RWPE2 (cell line): ENCODE results near the gene CARD11.

Experiments used
- ATAC-seq: fragments of 200-7000 bp; cut with Tn5 transposase; 3 replicates; pipeline ENCODE4 v1.9.1; 2021; ENCODE audit warnings: low read depth
- DNase-seq: peaks from one replicate; pipeline ENCODE4 v3.0.0-alpha.2; 2020; ENCODE audit warnings: low spot score
- H3K27ac ChIP-seq: fragments of 450-650 bp; 2 replicates; pipeline ENCODE4 v1.5.1; 2017; ENCODE audit warnings: mild to moderate bottlenecking; ENCODE audit not compliant: poor library complexity, severe bottlenecking
- H3K27me3 ChIP-seq: fragments of 250-450 bp; sonication (Bioruptor Pico); 2 replicates; pipeline ENCODE4 v1.5.1; 2021; ENCODE audit warnings: mild to moderate bottlenecking, moderate library complexity; ENCODE audit not compliant: insufficient read depth, poor library complexity, severe bottlenecking
- H3K36me3 ChIP-seq: fragments of 250-450 bp; sonication (Bioruptor Pico); 2 replicates; pipeline ENCODE4 v1.5.1; 2020; ENCODE audit warnings: low read depth, mild to moderate bottlenecking, moderate library complexity
- H3K4me1 ChIP-seq: fragments of 250-450 bp; sonication (Bioruptor Pico); 2 replicates; pipeline ENCODE4 v1.5.1; 2021; ENCODE audit warnings: mild to moderate bottlenecking, moderate library complexity; ENCODE audit not compliant: insufficient read depth, poor library complexity, severe bottlenecking
- H3K4me3 ChIP-seq: fragments of 250-450 bp; sonication (Bioruptor Pico); 2 replicates; pipeline ENCODE4 v1.5.1; 2021; ENCODE audit warnings: mild to moderate bottlenecking, moderate library complexity; ENCODE audit not compliant: severe bottlenecking
- H3K9me3 ChIP-seq: fragments of 250-450 bp; sonication (Bioruptor Pico); 2 replicates; pipeline ENCODE4 v1.5.1; 2021; ENCODE audit warnings: mild to moderate bottlenecking, moderate library complexity; ENCODE audit not compliant: severe bottlenecking
- CTCF ChIP-seq: fragments of 450-650 bp; IDR thresholded peaks from one replicate; pipeline ENCODE4 v1.5.1; 2017; ENCODE audit warnings: mild to moderate bottlenecking, moderate library complexity; ENCODE audit not compliant: poor library complexity, severe bottlenecking

The CARD11 gene

GRCh38 chr7:2934211-2934731, 109.4 kb downstream of the CARD11 start:
- TF ChIP-seq CTCF: peak; percentile 43
- ATAC-seq (peak; percentile 93), DNase-seq (peak; percentile 79)
- H3K27me3 ChIP-seq: no peaks in the 10 kb centered on the region
- no peak overlapping the region for H3K4me3 ChIP-seq
- H3K27ac ChIP-seq: peak overlapping the region; percentile 91
- no peaks in the 10 kb centered on the region for H3K9me3 ChIP-seq
- H3K36me3 ChIP-seq: no peaks in the 10 kb centered on the region
- peaks cover 10% of the 10 kb centered on the region for H3K4me1 ChIP-seq

GRCh38 chr7:2932402-2933251, 111.0 kb downstream of the CARD11 start:
- TF ChIP-seq CTCF: no peak
- Histone ChIP-seq H3K4me3 (no peak overlapping the region), H3K36me3 (no peaks in the 10 kb centered on the region), H3K27me3 (no peaks in the 10 kb centered on the region), H3K4me1 (peaks cover 10% of the 10 kb centered on the region), H3K27ac (peak overlapping the region; percentile 91), H3K9me3 (no peaks in the 10 kb centered on the region)
- ATAC-seq (no peak), DNase-seq (peak; percentile 64)

GRCh38 chr7:2931034-2931415, 112.6 kb downstream of the CARD11 start:
- peak; percentile 22 for DNase-seq

GRCh38 chr7:2930310-2931033, 113.2 kb downstream of the CARD11 start:
- no peak overlapping the region for H3K27ac ChIP-seq
- no peaks in the 10 kb centered on the region for H3K36me3 ChIP-seq
- peaks cover 10% of the 10 kb centered on the region for H3K4me1 ChIP-seq
- TF ChIP-seq CTCF: no peak
- DNase-seq: peak; percentile 43
- no peaks in the 10 kb centered on the region for H3K27me3 ChIP-seq
- no peak for ATAC-seq
- H3K9me3 ChIP-seq: no peaks in the 10 kb centered on the region
- no peak overlapping the region for H3K4me3 ChIP-seq

More at GRCh38 chr7:2931034-2931415, 112.6 kb downstream of the CARD11 start:
- Histone ChIP-seq H3K4me1 (peaks cover 10% of the 10 kb centered on the region), H3K27ac (no peak overlapping the region), H3K27me3 (no peaks in the 10 kb centered on the region), H3K9me3 (no peaks in the 10 kb centered on the region), H3K36me3 (no peaks in the 10 kb centered on the region), H3K4me3 (no peak overlapping the region)
- no peak for ATAC-seq
- no peak for TF ChIP-seq CTCF
